Stimulated activated CD4-positive, alpha-beta T cell treated with anti-CD3 and anti-CD28 coated beads, Interleukin-4, amount 100 ng/mL, for 48 hours (primary cell): ENCODE results near the gene THRB.

ENCODE experiments used
- DNase-seq, 2 donors: peaks; one replicate each; pipeline ENCODE4 v3.0.0-alpha.2; 2020; ENCODE audit warnings: low read depth in 2 of 2

THRB gene

GRCh38 chr3:24185738-24186384 lies 308.8 kb downstream of the THRB start:
- DNase-seq: peak in 1 of 2 donors; percentile 2

GRCh38 chr3:24184528-24185176 lies 310.0 kb downstream of the THRB start:
- DNase-seq: no peak

- no peak for DNase-seq
These were observed 311.9 kb downstream of the THRB start for GRCh38 chr3:24182756-24183155.

- no peak for DNase-seq
These were observed 313.4 kb downstream of the THRB start for GRCh38 chr3:24181256-24181655.

- DNase-seq: no peak
These were observed 314.0 kb downstream of the THRB start for GRCh38 chr3:24180616-24181015.

GRCh38 chr3:24177201-24177600 lies 317.4 kb downstream of the THRB start:
- DNase-seq: no peak

- DNase-seq: no peak
These were observed 320.0 kb downstream of the THRB start for GRCh38 chr3:24174614-24175013.

- DNase-seq: no peak
These were observed 325.7 kb downstream of the THRB start for GRCh38 chr3:24168977-24169376.

GRCh38 chr3:24167429-24167828 lies 327.2 kb downstream of the THRB start:
- DNase-seq: no peak

GRCh38 chr3:24166515-24166914 lies 328.1 kb downstream of the THRB start:
- no peak for DNase-seq

- no peak for DNase-seq
These were observed 329.1 kb downstream of the THRB start for GRCh38 chr3:24165603-24165982.

- no peak for DNase-seq
These were observed 329.6 kb downstream of the THRB start for GRCh38 chr3:24164967-24165602.

GRCh38 chr3:24162929-24163328 lies 331.7 kb downstream of the THRB start:
- DNase-seq: no peak

GRCh38 chr3:24161841-24162240 lies 332.8 kb downstream of the THRB start:
- DNase-seq: no peak

GRCh38 chr3:24160424-24161095 lies 334.1 kb downstream of the THRB start:
- DNase-seq: no peak

- DNase-seq: no peak
These were observed 335.7 kb downstream of the THRB start for GRCh38 chr3:24158761-24159454.

- DNase-seq: no peak
These were observed 337.5 kb downstream of the THRB start for GRCh38 chr3:24157106-24157505.

GRCh38 chr3:24156466-24156865 lies 338.2 kb downstream of the THRB start:
- no peak for DNase-seq

GRCh38 chr3:24155276-24155675 lies 339.4 kb downstream of the THRB start:
- no peak for DNase-seq

- DNase-seq: no peak
These were observed 339.9 kb downstream of the THRB start for GRCh38 chr3:24154781-24155180.

- DNase-seq: no peak
These were observed 340.5 kb downstream of the THRB start for GRCh38 chr3:24154013-24154695.

GRCh38 chr3:24151594-24151993 lies 343.1 kb downstream of the THRB start:
- DNase-seq: no peak
